Heart right ventricle (tissue), 16 donors: ENCODE data around the gene YIPF1. TPM values are rescaled to one million over a fixed set of nuclear protein-coding genes. Genes with fewer than 3 reads are reported as not detected.

Experiments used
- ATAC-seq, 8 donors: fragments of 200-7000 bp; cut with Tn5 transposase; one replicate each; pipeline ENCODE4 v1.9.1; 2020; ENCODE audit warnings: mild to moderate bottlenecking in 8 of 8, moderate library complexity in 8 of 8, moderate number of reproducible peaks in 1 of 8
- DNase-seq, 2 donors: peaks; one replicate each; pipeline ENCODE4 v3.0.0-alpha.2; 2020
- H3K27ac ChIP-seq, 10 donors: fragments of 200-600 bp; sonication (generic) in 2 of 10; one replicate each; pipeline versions ENCODE4 v1.5.0 to v1.8.0; 2020 to 2022; ENCODE audit warnings: mild to moderate bottlenecking in 3 of 10
- H3K27me3 ChIP-seq, 7 donors: fragments of 200-600 bp; one replicate each; pipeline ENCODE4 v1.8.0; 2021 to 2022; ENCODE audit warnings: mild to moderate bottlenecking in 2 of 7
- H3K36me3 ChIP-seq, 9 donors: fragments of 200-600 bp; sonication (generic) in 1 of 9; one replicate each; pipeline versions ENCODE4 v1.5.0 to v1.8.0; 2020 to 2022; ENCODE audit warnings: mild to moderate bottlenecking in 2 of 9
- H3K4me1 ChIP-seq, 9 donors: fragments of 200-600 bp; sonication (generic) in 1 of 9; one replicate each; pipeline versions ENCODE4 v1.5.0 to v1.8.0; 2020 to 2022; ENCODE audit warnings: mild to moderate bottlenecking in 4 of 9
- H3K4me3 ChIP-seq, 10 donors: fragments of 200-600 bp; sonication (generic) in 2 of 10; one replicate each; pipeline versions ENCODE4 v1.5.0 to v1.8.0; 2020 to 2022; ENCODE audit warnings: mild to moderate bottlenecking in 7 of 10, moderate library complexity in 2 of 10
- H3K9me3 ChIP-seq, 11 donors: fragments of 200-600 bp in 10 of 11; sonication (generic) in 2 of 11; one replicate each; pipeline versions ENCODE4 v1.5.0 to v1.8.0; 2013 to 2022; ENCODE audit warnings: mild to moderate bottlenecking in 2 of 11, control low read depth in 1 of 11, moderate library complexity in 1 of 11
- CTCF ChIP-seq, 9 donors: fragments of 200-600 bp; sonication (generic) in 2 of 9; IDR thresholded peaks; one replicate each; pipeline versions ENCODE4 v1.5.0 to v1.8.0; 2021 to 2022; ENCODE audit warnings: antibody characterized with exemption in 9 of 9, mild to moderate bottlenecking in 5 of 9, moderate library complexity in 1 of 9
- WGBS, 2 donors: extraction: QIAGEN DNeasy Blood & Tissue Kit; methylation state at CpG; one replicate each; pipeline ENCODE4 v1.1.7; 2013; ENCODE audit warnings: inconsistent platforms in 1 of 2; 5-methylcytosine and 5-hydroxymethylcytosine counted together
- intact Hi-C, 10 donors: fragments of 100-400 bp; cut with DNase I; formaldehyde crosslinking; loops; one replicate each; pipeline versions ENCODE4 v1.11.1 to v1.14.2; 2022
- polyA plus RNA-seq, 2 donors: library from polyadenylated mRNA; stranded (reverse); fragments of 200-250 nt; gene quantifications; one replicate each; pipeline ENCODE4 v1.2.3, GENCODE V29; 2013
- total RNA-seq, 10 donors: library from RNA; stranded (reverse); fragmentation: NEBNext Ultra II Directional in 3 of 10; extraction: Animal tissue kit (Norgen Biotek cat#: 25700) in 3 of 10; gene quantifications; one replicate each; pipeline versions ENCODE4 v1.2.1 to v1.2.4, GENCODE V29; 2021 to 2023
- donor health status: Arrhythmogenic right ventricular cardiomyopathy.
- donor health status: ischemic (EF 13 %, LVEDD 7.1; RV severe dilation, severe dysfunction).
- donor health status: healthy with polysubstance abuse.
- donor health status: DM: no; HTN: yes; CAD: no.
- donor health status: DM: no; HTN: no; CAD: no.
- donor health status: ischemic (EF 25% LVEDD 6.9; RV normal size, moderate dysfunction).
- donor health status: ischemic (EF 25% LVEDD 5.7; RV mildly dilated, moderate dysfunction).
- donor health status: healthy.
- donor health status: DM: yes; HTN: yes; CAD: no.
- donor health status: Ischemic cardiomyopathy.
- donor health status: ischemic (EF 35%, LVEDD 5.7; RV mildly dilated, moderate dysfunction).
- donor health status: nonischemic (EF 11% LVEDD 7.7; RV severe dilation, severe dysfunction).
- donor health status: DM: yes; HTN: yes; CAD: no.
- donor health status: PGD.
- donor health status: ischemic (EF 29% LVEDD 5.4; RV normal size, mild dysfunction).
- donor health status: nonischemic (EF 23%, LVEDD 6.1; RV moderate dilation, normal function).

Gene YIPF1
- total and polyA plus RNA-seq, 12 donors: 9.6 to 22.1 (median 13.2) TPM

- no peaks in the 10 kb centered on the region for H3K4me1 ChIP-seq
- H3K4me3 ChIP-seq: no peak overlapping the region
- DNase-seq: no peak
- H3K27me3 ChIP-seq: no peaks in the 10 kb centered on the region
- intact Hi-C loops: loop anchor here in 1 of 10 donors (10.0 kb wide), 1 partner anchor 963 kb away; no protein-coding TSS in a partner anchor
- H3K36me3 ChIP-seq: peaks cover 0 to 63% (median 29%) of the 10 kb centered on the region in 9 donors
- ATAC-seq: no peak
- H3K9me3 ChIP-seq: no peaks in the 10 kb centered on the region
- H3K27ac ChIP-seq: no peak overlapping the region
- WGBS, 2 donors: 90 to 93% methylated on average over 9 of the region's 9 CpGs
- no peak for TF ChIP-seq CTCF (IDR thresholded peaks at IDR 0.05)
Observed at GRCh38 chr1:53851571-53852285, 37.9 kb downstream of the YIPF1 start.

- no peaks in the 10 kb centered on the region for H3K9me3 ChIP-seq
- H3K4me3 ChIP-seq: no peak overlapping the region
- no peaks in the 10 kb centered on the region for H3K27me3 ChIP-seq
- WGBS, 2 donors: 86 to 91% methylated on average over 7 of the region's 7 CpGs
- intact Hi-C loops: loop anchor here in 1 of 10 donors (10.0 kb wide), 1 partner anchor 965 kb away; no protein-coding TSS in a partner anchor
- DNase-seq (no peak), ATAC-seq (no peak)
- no peak for TF ChIP-seq CTCF (IDR thresholded peaks at IDR 0.05)
- H3K36me3 ChIP-seq: peaks cover 0 to 47% (median 15%) of the 10 kb centered on the region in 9 donors
- no peaks in the 10 kb centered on the region for H3K4me1 ChIP-seq
- H3K27ac ChIP-seq: no peak overlapping the region
Observed at GRCh38 chr1:53850082-53850673, 39.4 kb downstream of the YIPF1 start.

- WGBS, 2 donors: 89 to 95% methylated on average over 6 of the region's 6 CpGs
- H3K27me3 ChIP-seq: no peaks in the 10 kb centered on the region
- H3K4me3 ChIP-seq: no peak overlapping the region
- peaks cover 0 to 25% (median 5%) of the 10 kb centered on the region in 9 donors for H3K36me3 ChIP-seq
- no peaks in the 10 kb centered on the region for H3K4me1 ChIP-seq
- no peak for TF ChIP-seq CTCF (IDR thresholded peaks at IDR 0.05)
- intact Hi-C loops: no loop called here
- peaks cover 0 to 4% (median 0%) of the 10 kb centered on the region in 11 donors for H3K9me3 ChIP-seq
- ATAC-seq (no peak), DNase-seq (no peak)
- no peak overlapping the region for H3K27ac ChIP-seq
Observed at GRCh38 chr1:53847980-53848379, 41.6 kb downstream of the YIPF1 start.

- 83% methylated on average over 3 of the region's 3 CpGs for WGBS, 2 donors
- DNase-seq: no peak
- peaks cover 0 to 5% (median 0%) of the 10 kb centered on the region in 7 donors for H3K27me3 ChIP-seq
- H3K36me3 ChIP-seq: no peaks in the 10 kb centered on the region
- no peak overlapping the region for H3K27ac ChIP-seq
- H3K4me3 ChIP-seq: no peak overlapping the region
- intact Hi-C loops: no loop called here
- no peak for ATAC-seq
- no peak for TF ChIP-seq CTCF (IDR thresholded peaks at IDR 0.05)
- H3K4me1 ChIP-seq: peaks cover 0 to 8% (median 4%) of the 10 kb centered on the region in 9 donors
- peaks cover 0 to 21% (median 5%) of the 10 kb centered on the region in 11 donors for H3K9me3 ChIP-seq
Observed at GRCh38 chr1:53842347-53842746, 47.2 kb downstream of the YIPF1 start.
